Mucosa of stomach (tissue), 1 donor: Measurements from ENCODE around the gene EPO.

Source experiments
- H3K27me3 ChIP-seq: one replicate; pipeline ENCODE4 v1.7.0; 2013; ENCODE audit warnings: mild to moderate bottlenecking, low read length; ENCODE audit not compliant: control insufficient read depth, insufficient read depth
- H3K36me3 ChIP-seq: one replicate; pipeline ENCODE4 v1.7.0; 2013; ENCODE audit warnings: low read length; ENCODE audit not compliant: control insufficient read depth, insufficient read depth
- H3K4me1 ChIP-seq: one replicate; pipeline ENCODE4 v1.7.0; 2013; ENCODE audit warnings: mild to moderate bottlenecking, low read length; ENCODE audit not compliant: control insufficient read depth, insufficient read depth
- H3K4me3 ChIP-seq: one replicate; pipeline ENCODE4 v1.7.0; 2013; ENCODE audit warnings: low read length
- H3K9ac ChIP-seq: one replicate; pipeline ENCODE4 v1.7.0; 2013; ENCODE audit warnings: mild to moderate bottlenecking, low read length, moderate library complexity
- H3K9me3 ChIP-seq: one replicate; pipeline ENCODE4 v1.7.0; 2013; ENCODE audit warnings: mild to moderate bottlenecking, low read length, moderate library complexity; ENCODE audit not compliant: control insufficient read depth
- donor health status: Pancreatic carcinoma.

EPO gene

GRCh38 chr7:100678291-100678984, 41.8 kb upstream of the EPO start:
- no peaks in the 10 kb centered on the region for H3K9me3 ChIP-seq
- H3K27me3 ChIP-seq, result no peaks in the 10 kb centered on the region
- peaks cover 25% of the 10 kb centered on the region for H3K36me3 ChIP-seq
- peaks cover 11% of the 10 kb centered on the region for H3K4me1 ChIP-seq
- no peak overlapping the region for H3K9ac ChIP-seq
- no peak overlapping the region for H3K4me3 ChIP-seq

GRCh38 chr7:100679129-100679926, 40.9 kb upstream of the EPO start:
- no peaks in the 10 kb centered on the region for H3K27me3 ChIP-seq
- H3K4me3 ChIP-seq, result no peak overlapping the region
- H3K9ac ChIP-seq, result no peak overlapping the region
- no peaks in the 10 kb centered on the region for H3K9me3 ChIP-seq
- peaks cover 28% of the 10 kb centered on the region for H3K36me3 ChIP-seq
- H3K4me1 ChIP-seq, result peaks cover 11% of the 10 kb centered on the region

- H3K4me1 ChIP-seq, result peaks cover 11% of the 10 kb centered on the region
- no peaks in the 10 kb centered on the region for H3K27me3 ChIP-seq
- H3K9ac ChIP-seq, result no peak overlapping the region
- no peak overlapping the region for H3K4me3 ChIP-seq
- no peaks in the 10 kb centered on the region for H3K9me3 ChIP-seq
- peaks cover 28% of the 10 kb centered on the region for H3K36me3 ChIP-seq
Measured at GRCh38 chr7:100679927-100680575, 40.2 kb upstream of the EPO start.

- Histone ChIP-seq H3K4me1 (peaks cover 11% of the 10 kb centered on the region), H3K36me3 (peaks cover 32% of the 10 kb centered on the region), H3K27me3 (no peaks in the 10 kb centered on the region), H3K9me3 (no peaks in the 10 kb centered on the region), H3K9ac (no peak overlapping the region), H3K4me3 (no peak overlapping the region)
Measured at GRCh38 chr7:100680576-100681271, 39.5 kb upstream of the EPO start.

- Histone ChIP-seq H3K9ac (no peak overlapping the region), H3K27me3 (no peaks in the 10 kb centered on the region), H3K4me3 (no peak overlapping the region), H3K9me3 (no peaks in the 10 kb centered on the region), H3K4me1 (peaks cover 6% of the 10 kb centered on the region), H3K36me3 (peaks cover 34% of the 10 kb centered on the region)
Measured at GRCh38 chr7:100681491-100682227, 38.6 kb upstream of the EPO start.

GRCh38 chr7:100682228-100682741, 38.0 kb upstream of the EPO start:
- H3K9me3 ChIP-seq, result no peaks in the 10 kb centered on the region
- H3K36me3 ChIP-seq, result peaks cover 30% of the 10 kb centered on the region
- H3K9ac ChIP-seq, result no peak overlapping the region
- no peak overlapping the region for H3K4me3 ChIP-seq
- H3K27me3 ChIP-seq, result no peaks in the 10 kb centered on the region
- H3K4me1 ChIP-seq, result peaks cover 5% of the 10 kb centered on the region

GRCh38 chr7:100682991-100683658, 37.1 kb upstream of the EPO start:
- H3K36me3 ChIP-seq, result peaks cover 22% of the 10 kb centered on the region
- H3K4me3 ChIP-seq, result no peak overlapping the region

GRCh38 chr7:100683659-100684533, 36.4 kb upstream of the EPO start:
- H3K36me3 ChIP-seq, result peaks cover 18% of the 10 kb centered on the region
- H3K9ac ChIP-seq, result no peak overlapping the region
- no peaks in the 10 kb centered on the region for H3K9me3 ChIP-seq
- H3K4me1 ChIP-seq, result peaks cover 5% of the 10 kb centered on the region
- H3K27me3 ChIP-seq, result no peaks in the 10 kb centered on the region
- no peak overlapping the region for H3K4me3 ChIP-seq

More at GRCh38 chr7:100682991-100683658, 37.1 kb upstream of the EPO start:
- Histone ChIP-seq H3K9me3 (no peaks in the 10 kb centered on the region), H3K9ac (no peak overlapping the region), H3K27me3 (no peaks in the 10 kb centered on the region), H3K4me1 (peaks cover 5% of the 10 kb centered on the region)

GRCh38 chr7:100684534-100685042, 35.7 kb upstream of the EPO start:
- peaks cover 4% of the 10 kb centered on the region for H3K4me1 ChIP-seq
- H3K9me3 ChIP-seq, result no peaks in the 10 kb centered on the region
- H3K27me3 ChIP-seq, result no peaks in the 10 kb centered on the region
- H3K4me3 ChIP-seq, result no peak overlapping the region
- H3K36me3 ChIP-seq, result peaks cover 13% of the 10 kb centered on the region
- no peak overlapping the region for H3K9ac ChIP-seq

GRCh38 chr7:100685049-100685605, 35.1 kb upstream of the EPO start:
- H3K36me3 ChIP-seq, result peaks cover 13% of the 10 kb centered on the region
- H3K27me3 ChIP-seq, result no peaks in the 10 kb centered on the region
- no peak overlapping the region for H3K9ac ChIP-seq
- no peaks in the 10 kb centered on the region for H3K4me1 ChIP-seq
- H3K4me3 ChIP-seq, result no peak overlapping the region
- no peaks in the 10 kb centered on the region for H3K9me3 ChIP-seq
